Measurements from ENCODE around the gene FRS2.

- TF ChIP-seq POLR2AphosphoS5 (IDR thresholded peaks at IDR 0.05) (no peak), CTCF (IDR thresholded peaks at IDR 0.05) (no peak), POLR2A (IDR thresholded peaks at IDR 0.05) (no peak)
These were observed 24.9 kb downstream of the FRS2 start for GRCh38 chr12:69495071-69495470.

All from gastroesophageal sphincter (tissue), 3 donors.